Activated CD4-positive, CD25-positive, alpha-beta regulatory T cell treated with anti-CD3 and anti-CD28 coated beads, Interleukin-2, amount 50 U/mL, for 72 hours (primary cell): ENCODE measurements around the gene PLD5.
"Not testable (repeated sequence)": the region's sequence is repeated elsewhere in the genome, so short reads cannot be mapped to it uniquely, and the experiment has no call there.

Source experiments
- DNase-seq: peaks from one replicate; pipeline ENCODE4 v3.0.0; 2021

PLD5 gene

DNA sequence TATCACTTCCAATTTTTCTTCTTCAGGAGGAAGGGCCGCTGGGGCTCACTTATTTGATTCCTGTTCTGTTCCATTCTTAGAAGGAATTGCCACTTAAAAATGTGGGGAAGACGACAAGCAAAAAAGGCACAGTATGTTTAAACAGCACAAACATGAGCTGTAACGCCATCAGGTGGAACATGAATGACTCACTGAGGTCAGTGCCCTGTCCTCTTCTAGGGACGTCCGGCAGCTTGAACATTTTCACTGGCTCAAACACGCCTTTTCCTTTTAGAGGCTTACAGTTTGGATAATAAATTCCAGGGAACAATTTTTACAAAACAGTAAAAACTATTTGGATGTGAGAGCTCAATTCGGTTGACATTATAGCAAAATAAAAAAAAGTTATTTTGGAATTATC lies 260.1 kb downstream of the PLD5 start:
- not testable (repeated sequence) for DNase-seq

DNA sequence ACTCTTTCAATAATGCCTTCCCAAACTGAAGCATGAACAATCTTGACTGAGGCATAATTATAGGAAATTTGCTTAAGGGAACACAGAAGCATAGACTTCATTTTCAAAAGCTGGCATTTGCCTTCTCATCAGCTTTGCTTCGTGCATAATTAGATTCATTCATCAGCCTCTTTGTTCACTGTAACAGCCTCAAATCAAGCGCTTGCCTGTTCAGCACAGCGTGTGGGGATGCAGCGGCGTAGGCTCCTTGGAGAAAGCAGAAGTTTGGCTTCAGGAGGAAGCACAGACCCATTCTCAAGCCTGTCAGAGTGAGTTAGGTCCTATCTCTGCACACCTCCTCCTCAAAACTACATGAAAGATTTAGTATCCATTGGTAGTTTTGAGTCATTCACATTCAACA lies 279.2 kb downstream of the PLD5 start:
- DNase-seq = no peak

DNA sequence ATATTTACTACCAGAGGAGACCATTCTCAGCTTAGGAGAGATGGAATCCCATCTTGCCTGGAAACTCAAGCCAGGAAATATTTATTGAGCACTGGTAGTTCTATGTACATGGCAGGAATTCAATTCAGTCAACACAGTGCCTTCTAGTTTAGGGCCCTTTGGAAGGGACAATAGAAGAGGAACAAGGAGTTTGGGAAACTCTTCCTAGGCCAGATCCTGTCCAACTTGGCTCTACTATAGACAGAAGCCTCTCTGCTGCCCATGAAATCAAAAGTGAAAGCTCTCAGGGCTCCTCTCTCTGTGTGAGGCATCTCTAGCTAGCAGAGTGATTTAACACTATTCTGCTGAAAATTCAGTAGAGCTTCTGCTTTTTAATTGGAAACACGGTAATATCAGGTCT lies 281.0 kb downstream of the PLD5 start:
- no peak for DNase-seq

DNA sequence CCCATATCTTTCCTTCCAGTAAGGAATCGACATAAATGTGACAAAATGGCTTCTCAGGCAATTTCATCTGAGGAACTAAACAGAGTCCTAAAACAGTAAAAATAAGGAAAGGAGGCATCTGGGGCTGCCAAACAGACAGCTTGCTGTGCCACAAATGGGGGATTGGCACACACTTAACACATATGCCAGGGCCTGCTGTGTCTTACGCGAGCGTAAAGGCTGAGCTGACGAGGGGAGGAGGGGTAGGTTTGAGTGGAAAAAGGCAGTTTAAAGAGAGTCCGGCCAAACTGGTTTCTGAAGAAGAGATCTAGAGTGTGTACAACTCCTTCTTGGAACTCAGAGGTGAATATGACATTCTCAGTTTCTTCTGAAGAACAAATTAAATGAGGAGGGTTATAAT lies 281.5 kb downstream of the PLD5 start:
- no peak for DNase-seq

DNA sequence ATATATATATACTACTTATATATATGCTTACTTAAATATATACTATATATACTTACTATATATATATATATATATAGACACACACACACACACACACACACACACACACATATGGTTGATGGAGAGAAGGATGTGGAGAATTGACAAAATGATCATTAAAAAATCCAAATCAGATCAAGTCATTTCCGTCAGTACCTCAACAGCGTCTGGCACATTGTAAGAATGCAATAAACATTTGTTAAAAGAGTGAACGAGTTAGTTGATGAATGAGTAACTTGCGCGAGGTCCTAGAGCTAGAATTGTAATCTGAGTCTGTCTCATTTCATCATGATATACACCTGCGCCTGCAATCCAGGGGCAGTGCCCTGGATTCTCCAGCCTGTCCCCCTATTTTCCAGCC lies 282.6 kb downstream of the PLD5 start:
- DNase-seq = no peak

DNA sequence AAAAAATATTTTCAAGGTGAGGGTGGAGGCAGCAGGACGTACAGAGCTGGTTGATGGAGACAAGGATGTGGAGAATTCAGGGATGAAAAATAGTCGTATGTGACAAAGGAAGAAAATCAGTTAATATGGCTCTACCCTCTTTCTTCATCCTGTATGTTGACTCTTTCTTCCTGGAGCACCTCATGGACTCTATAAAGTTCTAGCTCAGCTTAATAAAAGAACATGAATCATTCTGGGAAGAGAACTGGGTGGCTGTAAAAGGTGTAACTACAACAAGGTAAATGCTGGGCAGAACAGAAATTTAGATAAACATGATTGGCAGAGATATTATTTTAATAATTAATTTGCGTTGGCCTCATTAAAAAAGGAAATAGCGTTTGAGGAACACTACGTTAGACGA lies 283.8 kb downstream of the PLD5 start:
- no peak for DNase-seq

DNA sequence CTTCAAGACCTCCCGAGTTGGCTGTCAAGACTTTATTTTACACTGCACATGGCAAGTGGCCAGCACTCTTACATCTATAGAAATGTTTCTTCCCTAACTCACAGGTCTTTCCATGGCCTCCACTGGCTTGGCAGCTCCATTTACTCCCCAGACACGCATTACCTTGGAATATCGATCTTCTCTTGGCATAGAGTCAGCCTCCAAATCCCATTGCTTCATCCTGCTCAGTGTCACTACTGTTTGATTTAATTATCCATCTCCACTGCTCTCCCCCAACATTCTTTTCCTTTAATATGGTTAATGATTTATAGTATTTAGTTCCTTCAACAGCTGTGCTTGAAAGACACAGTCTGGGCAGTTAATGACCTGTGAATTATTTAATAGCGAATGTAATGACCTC lies 284.4 kb downstream of the PLD5 start:
- DNase-seq = no peak

DNA sequence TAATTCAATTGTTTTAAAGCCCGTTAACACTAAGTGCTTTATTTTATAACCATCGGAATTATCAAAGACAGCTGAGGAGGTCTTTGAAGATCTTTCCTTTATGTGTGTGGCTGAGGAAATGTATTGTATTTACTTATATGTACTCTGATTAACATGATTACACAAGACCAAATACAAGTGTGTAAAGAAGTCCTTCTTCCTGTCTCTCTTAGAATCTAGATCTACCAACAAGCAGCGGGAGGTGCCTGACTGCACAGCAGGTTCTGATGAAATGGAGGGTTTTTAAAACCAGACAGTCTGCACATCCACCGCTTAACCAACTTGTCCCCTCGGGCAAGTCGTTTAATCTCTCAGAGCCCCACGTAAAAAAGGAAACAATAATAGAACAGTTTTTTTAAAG lies 285.1 kb downstream of the PLD5 start:
- no peak for DNase-seq

DNA sequence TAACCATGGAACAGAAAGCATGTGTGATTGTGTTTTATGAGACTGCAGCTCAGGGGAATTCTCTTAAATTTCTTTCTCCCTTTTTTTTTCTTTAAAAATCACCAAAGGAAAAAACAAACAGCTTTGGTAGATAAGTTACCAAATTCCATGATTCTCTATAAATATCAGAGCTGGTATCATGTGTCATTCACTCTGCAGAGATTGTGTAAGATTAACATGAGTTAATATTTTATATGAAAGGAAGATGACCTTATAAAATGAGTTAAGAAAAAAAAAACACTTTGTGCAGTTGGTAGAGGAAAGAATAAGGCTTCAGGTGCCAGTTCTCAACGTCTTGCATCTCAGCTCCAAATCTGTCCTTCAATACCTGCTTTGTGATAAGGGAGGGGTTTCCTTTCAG lies 287.4 kb downstream of the PLD5 start:
- no peak for DNase-seq

DNA sequence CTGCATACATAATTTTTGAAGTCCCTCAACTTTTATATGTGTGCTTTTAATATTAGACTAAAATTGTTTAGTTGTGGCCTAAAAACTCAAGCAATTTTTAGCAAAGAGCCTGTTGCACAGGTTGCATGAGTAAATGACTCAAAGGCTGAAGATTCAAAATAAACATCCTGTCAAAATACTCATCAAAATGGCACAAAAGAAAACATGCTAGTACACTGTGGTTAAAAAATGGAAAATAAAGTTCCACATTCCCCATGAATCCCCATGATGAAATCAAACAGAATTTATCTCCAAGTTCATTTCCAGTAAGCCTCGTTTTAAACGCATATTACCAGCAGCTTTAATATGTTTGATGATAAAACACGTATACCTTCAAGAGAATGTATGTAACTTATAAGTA lies 295.5 kb downstream of the PLD5 start:
- DNase-seq = no peak

DNA sequence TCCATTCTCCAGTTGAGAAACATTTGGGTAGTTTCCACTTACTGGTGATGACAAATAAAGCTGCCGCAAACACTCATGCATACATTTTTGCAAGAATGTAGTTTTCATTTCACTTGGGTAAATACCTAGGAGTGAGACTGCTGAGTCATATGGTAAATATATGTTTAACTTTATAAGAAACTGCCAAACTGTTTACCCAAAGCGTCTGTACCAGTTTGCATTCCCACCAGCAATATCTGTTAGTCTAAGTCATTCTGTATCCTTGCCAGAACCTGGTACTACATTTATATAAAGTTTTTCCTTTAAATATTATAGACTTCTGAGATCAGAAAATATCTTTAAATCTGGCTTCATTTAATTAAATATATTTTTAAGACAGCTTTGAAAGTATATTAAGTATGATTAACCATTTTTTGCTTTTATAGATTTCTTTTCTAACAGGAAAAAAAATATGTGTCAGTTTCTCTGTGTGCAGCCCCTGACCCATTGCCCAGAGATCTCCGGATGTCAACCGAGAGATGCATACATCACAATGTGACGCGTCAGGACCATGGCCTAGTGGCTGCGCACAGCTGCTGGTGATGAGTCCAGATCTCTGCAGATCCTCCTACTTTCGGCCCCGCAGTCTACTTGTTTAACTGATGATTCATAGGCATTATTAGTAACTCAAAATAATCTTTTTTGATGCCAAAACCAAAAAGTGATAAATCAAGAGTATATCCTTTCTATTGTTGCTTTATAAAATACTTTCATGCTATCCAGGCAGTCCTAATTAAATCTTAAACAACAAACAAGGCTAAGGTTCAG lies 298.5 kb downstream of the PLD5 start:
- no peak for DNase-seq

DNA sequence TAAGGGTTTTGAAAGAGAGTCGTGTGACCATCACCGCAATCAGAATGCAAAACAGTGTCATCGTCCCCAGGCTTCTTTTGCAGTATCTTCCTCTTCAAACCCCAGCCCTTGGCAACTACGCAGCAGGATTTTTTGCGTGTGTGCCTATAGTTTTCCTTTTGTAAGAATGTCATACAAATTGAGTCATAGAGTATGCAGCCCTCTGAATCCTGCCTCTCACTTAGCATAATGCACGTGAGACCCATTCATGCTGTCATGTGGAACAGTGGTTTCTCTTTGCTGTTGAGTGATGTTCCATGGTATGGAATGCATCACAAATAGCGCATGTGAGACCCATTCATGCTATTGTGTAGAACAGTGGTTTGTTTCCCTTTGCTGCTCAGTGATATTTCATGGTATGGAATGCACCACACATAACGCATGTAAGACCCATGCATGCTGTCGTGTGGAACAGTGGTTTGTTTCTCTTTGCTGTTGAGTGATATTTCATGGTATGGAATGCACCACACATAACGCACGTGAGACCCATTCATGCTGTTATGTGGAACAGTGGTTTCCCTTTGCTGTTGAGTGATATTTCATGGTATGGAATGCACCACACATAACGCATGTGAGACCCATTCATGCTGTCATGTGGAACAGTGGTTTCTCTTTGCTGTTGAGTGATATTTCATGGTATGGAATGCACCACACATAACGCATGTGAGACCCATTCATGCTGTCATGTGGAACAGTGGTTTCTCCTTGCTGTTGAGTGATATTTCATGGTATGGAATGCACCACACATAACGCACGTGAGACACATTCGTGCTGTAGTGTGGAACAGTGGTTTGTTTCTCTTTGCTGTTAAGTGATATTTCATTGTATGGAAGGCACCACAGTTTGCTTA lies 299.4 kb downstream of the PLD5 start:
- not testable (repeated sequence) for DNase-seq

DNA sequence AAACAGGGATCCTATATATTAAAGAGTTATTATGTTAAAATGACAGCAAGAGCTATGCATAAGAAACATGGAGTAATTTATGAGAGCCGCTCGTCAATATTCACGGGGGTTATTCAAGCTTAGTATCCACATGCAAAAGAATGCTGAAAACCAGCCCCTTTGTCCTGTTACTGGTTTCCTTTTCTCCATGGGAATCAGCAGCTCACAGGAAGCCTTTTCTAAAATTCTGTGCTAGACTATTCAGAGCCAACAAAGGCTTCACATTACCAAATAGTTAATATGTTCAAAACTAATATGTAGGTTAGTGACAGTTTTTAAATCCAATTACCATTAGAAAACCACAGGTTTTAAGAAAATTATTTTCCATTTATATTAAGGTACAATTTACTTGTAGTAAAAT lies 300.0 kb downstream of the PLD5 start:
- DNase-seq = no peak

DNA sequence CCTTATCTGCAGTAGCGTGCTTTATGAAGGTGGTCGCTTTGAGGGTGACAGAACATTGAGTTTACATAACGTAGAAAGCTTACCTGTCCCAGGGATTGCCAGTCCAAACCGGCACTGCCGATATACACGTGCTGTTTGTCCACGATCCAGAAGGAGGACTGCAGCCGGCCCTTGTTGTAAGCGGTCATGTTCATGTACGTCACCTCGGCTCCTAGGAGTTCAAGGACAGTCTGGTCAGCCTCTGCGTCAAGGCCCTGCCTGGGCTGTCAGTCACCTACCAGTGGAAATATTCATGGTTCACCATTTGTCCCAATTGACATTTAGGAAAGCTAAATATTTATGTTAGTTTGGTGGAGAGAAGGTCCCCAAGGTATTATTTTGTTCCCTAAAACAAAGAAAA lies 304.6 kb downstream of the PLD5 start:
- DNase-seq = no peak

DNA sequence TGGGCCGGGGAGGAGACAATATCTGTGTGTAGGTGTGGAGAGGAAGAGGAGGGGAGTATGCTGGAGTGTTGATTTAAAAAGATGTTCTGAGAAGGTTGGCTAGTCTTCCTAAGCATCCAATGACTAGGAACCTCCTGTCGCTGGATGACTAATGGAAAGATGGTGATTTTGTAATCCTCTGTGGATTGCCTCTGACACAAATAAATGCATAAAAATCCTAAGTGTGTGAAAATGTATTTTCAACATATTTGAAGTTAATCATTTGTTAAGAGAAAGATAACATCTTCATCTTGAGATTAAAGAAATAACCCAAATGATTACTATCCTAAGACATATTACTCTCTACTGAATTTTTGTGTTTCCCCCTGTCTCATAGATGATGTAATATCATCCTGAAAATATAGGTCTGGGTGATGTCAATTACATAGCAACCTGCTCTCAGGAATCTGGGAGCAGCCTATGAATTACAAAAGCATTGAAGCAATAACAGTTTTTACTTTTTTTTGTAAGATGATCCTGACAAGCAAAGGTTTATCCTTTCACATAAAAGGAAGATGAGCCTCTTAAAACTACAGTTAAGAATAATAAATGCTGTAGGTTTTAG lies 305.1 kb downstream of the PLD5 start:
- DNase-seq = no peak

DNA sequence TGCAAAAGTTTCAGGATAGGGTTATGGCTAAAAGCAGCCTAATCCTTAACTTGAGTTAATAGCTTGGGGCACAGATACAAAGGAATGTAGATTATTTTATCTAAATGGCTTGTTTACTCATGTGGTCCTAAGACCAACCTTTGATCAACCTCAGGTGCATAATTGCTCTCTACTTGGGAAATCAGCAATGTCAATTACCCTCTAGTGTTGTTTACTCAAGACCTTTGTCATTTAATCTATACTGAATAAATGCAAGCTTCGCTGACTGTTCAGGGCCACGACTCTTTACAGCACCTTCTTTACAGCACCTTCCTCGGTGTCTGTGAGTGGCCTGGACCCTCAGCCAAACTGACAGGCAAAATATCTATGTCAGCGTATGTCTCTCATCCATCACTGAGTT lies 308.1 kb downstream of the PLD5 start:
- DNase-seq = no peak

DNA sequence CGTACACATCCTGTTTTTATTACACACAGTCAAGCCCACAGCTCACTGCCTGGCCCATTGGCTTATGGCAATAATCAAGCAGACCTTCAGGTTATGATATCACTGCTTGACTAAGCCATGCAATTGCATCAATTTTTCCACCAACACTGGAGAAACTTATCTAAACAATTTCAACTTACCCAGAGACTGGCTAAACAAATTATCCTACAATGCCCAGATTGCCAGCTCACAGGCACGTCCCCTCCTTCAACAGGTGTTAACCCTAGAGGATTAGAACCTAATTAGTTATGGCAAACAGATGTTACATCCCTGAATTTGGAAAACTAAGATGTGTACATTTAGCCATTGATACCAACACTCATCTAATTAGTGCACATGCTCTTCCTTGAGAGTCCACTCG lies 310.0 kb downstream of the PLD5 start:
- DNase-seq = not testable (repeated sequence)

DNA sequence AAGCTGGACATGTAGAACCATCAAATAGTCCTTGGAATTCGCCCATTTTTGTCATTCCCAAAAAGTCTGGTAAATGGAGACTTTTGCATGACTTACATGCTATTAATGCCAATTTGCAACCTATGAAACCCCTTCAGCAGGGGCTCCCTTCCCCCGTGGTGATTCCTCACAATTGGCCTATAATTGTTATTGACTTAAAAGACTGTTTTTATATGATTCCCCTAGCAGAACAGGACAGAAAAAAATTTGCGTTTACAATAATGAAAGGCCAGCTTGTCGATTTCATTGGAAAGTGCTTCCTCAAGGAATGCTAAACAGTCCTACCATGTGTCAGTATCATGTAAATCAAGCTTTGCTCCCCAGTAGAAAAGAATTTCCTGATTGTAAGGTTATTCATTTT lies 311.5 kb downstream of the PLD5 start:
- not testable (repeated sequence) for DNase-seq

DNA sequence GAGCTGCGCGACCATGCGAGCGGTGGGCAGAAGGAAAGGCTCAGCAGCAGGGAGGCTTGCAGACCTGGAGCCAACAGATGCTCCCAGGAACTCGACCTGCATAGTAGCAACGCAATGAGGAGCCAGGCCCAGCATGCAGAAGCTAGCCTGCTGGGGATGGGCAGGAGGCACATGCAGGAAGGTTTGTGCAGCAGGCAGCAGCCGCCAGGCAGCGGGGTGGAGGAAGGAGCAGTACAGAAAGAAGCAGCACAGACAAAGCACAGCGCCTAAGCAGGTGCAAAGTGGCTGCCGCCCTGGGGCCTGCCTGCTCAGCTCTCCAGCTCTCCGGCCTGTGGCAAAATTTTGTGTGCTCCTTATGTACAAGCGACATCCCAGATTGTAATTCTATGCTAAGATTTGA lies 312.1 kb downstream of the PLD5 start:
- DNase-seq = no peak

DNA sequence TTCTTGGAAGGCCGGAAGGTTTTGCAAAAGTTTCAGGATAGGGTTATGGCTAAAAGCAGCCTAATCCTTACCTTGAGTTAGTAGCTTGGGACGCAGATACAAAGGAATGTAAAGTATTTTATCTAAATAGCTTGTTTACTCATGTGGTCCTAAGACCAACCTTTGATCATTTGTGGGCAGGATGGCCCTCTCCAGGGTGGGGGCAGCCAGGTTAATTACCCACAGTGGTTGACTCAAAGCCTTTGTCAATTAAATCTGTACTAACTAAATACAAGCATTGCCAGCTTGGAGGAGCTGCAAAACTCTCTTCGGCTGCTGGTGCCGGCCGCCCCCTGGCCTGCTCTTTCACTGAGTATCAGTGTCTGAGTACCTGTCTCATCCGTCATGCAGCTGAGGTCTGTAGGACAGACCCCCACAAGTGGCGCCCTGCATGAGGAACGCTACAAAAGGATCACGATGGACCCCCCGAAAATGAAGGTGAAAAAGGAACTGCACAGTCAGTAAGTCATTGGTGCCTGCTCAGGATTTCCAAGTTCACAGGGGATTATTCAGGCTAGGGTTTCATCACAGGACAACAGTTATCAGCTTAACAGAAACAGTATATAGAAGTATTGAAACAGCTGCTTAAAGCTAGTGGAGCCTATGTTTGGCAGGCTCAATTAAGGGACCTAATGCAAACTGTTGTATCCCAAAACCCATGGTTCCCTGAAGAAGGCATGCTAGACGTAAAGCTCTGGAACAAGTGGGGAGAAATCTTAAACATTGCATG lies 313.1 kb downstream of the PLD5 start:
- DNase-seq = no peak

DNA sequence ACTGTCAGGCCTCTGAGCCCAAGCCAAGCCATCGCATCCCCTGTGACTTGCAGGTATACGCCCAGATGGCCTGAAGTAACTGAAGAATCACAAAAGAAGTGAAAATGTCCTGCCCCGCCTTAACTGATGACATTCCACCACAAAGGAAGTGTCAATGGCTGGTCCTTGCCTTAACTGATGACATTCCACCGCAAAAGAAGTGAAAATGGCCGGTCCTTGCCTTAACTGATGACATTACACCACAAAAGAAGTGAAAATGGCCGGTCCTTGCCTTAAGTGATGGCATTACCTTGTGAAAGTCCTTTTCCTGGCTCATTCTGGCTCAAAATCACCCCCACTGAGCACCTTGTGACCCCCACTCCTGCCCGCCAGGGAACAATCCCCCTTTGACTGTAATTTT lies 314.2 kb downstream of the PLD5 start:
- DNase-seq = not testable (repeated sequence)

DNA sequence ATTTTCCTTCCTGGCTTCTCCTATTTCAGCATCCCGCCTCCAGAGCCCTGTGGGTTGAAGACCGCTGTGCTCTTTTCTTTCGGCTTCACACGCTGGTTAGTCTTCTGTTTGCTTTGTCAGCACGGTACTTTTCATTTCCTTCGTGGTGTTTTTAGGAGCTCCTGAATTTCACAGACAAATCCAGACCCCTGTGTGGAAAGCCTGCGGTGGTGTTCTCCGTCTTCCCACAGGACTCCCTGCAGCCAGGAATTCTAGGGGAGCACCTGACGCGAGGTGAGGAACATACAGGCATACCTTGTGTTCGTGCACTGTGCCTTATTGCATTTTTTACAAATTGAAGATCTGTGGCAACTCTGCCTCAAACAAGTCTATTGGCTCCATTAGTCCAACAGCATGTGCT lies 315.4 kb downstream of the PLD5 start:
- no peak for DNase-seq

DNA sequence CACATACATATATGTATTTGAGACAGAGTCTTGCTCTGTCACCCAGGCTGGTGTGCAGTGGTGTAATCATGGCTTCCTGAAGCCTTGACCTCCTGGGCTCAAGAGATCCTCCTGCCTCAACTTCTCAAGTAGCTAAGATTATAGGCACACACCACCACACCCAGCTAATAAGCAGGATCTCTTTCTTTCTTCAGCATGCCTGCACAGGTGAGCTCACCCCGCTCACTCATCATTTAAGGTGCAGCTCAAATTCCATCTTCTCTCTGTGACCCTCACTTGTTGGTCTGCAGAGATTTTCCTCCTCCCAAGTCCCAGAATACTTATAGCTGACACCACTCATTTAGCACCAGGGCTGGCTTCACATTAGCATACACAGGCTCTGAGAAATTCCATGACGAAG lies 316.5 kb downstream of the PLD5 start:
- DNase-seq = no peak
